Measurements from ENCODE around the gene CAPZB. TPM values are rescaled to one million over a fixed set of nuclear protein-coding genes. Genes with fewer than 3 reads are reported as not detected.
A peak's percentile ranks its signal among the peaks of the same experiment; 100 is the strongest.

Gene CAPZB
- total RNA-seq, 1 experiment from 2014 or later: 348 TPM

- Histone ChIP-seq H3K4ac (ENCODE audit: low read depth, low read length) (no peak overlapping the region), H3K14ac (ENCODE audit: insufficient read depth, low read length) (no peak overlapping the region), H3K4me1 (ENCODE audit: insufficient read depth, low read length) (0 out of 2 replicates have a peak, but pooled peaks cover 3% of the 10 kb centered on the region), H2BK12ac (ENCODE audit: insufficient read length, low read depth, low read length) (no peak overlapping the region), H3K9ac (ENCODE audit: extremely low read depth, insufficient read length, low read length) (no peak overlapping the region), H3K4me2 (ENCODE audit: insufficient read depth, insufficient read length, low read length) (no peak overlapping the region), H3K27me3 (ENCODE audit: insufficient read depth, low read length) (no peaks in the 10 kb centered on the region), H2BK20ac (ENCODE audit: low read depth, low read length, poor library complexity, severe bottlenecking) (no peak overlapping the region), H2BK5ac (ENCODE audit: insufficient read length, low read length) (no peak overlapping the region), H4K5ac (ENCODE audit: insufficient read length, low read depth, low read length) (no peak overlapping the region), H3T11ph (ENCODE audit: low read length) (no peak overlapping the region), H4K8ac (replicated peaks; ENCODE audit: insufficient read length, low read depth, low read length) (no peak overlapping the region), H4K91ac (ENCODE audit: insufficient read length, low read depth, low read length) (no peak overlapping the region), H3K56ac (ENCODE audit: insufficient read length, low read depth, low read length) (no peak overlapping the region), H3K79me2 (ENCODE audit: insufficient read depth, low read length) (no peaks in the 10 kb centered on the region), H3K79me1 (ENCODE audit: insufficient read depth, low read depth, low read length, poor library complexity, severe bottlenecking) (no peaks in the 10 kb centered on the region), H3K18ac (ENCODE audit: insufficient read length, low read depth, low read length) (no peak overlapping the region), H3K9me3 (ENCODE audit: control insufficient read depth, low read depth, low read length) (no peaks in the 10 kb centered on the region), H2BK120ac (ENCODE audit: low read depth, low read length, poor library complexity, severe bottlenecking) (no peak overlapping the region), H4K20me1 (ENCODE audit: control insufficient read depth, insufficient read depth, insufficient read length) (no peaks in the 10 kb centered on the region), H3K23ac (ENCODE audit: insufficient read length, low read depth, low read length) (no peak overlapping the region), H2BK15ac (ENCODE audit: low read depth, low read length) (no peak overlapping the region), H2AK5ac (ENCODE audit: insufficient read length, low read length) (no peak overlapping the region), H2AFZ (ENCODE audit: low read length) (no peak overlapping the region), H3K27ac (ENCODE audit: insufficient read length, low read depth, low read length) (no peak overlapping the region), H3K23me2 (ENCODE audit: insufficient read length, low read depth, low read length, poor library complexity, severe bottlenecking) (no peaks in the 10 kb centered on the region)
- no peaks in the 10 kb centered on the region; the same call in none of the 2 replicates for H3K27me3 Mint-ChIP-seq (ENCODE audit: low read depth)
- no peaks in the 10 kb centered on the region for H3K9me3 Mint-ChIP-seq
- TF ChIP-seq CTCF (conservative IDR thresholded peaks at IDR 0.05): no peak
- no peak overlapping the region for H3K4me3 Mint-ChIP-seq
- peaks cover 22 to 29% of the 10 kb centered on the region in 2 experiments for H3K4me1 Mint-ChIP-seq
- WGBS (ENCODE audit: extremely low coverage, insufficient read length, low lambda C conversion rate): no CpG with 5 or more reads among the region's 5 CpGs
- no peak for DNase-seq
- peak overlapping the region in 2 of 3 experiments; percentile 68 to 82; a peak in 3 of 7 replicates for H3K27ac Mint-ChIP-seq
- H3K36me3 Mint-ChIP-seq (ENCODE audit: insufficient read depth in 1 of 3, low read depth in 3 of 3): peaks cover 27 to 58% (median 50%) of the 10 kb centered on the region in 3 experiments
Measured at GRCh38 chr1:19350566-19350965, 134.8 kb downstream of the CAPZB start.

Measured in H9 (cell line).